GM19455 (cell line): ENCODE measurements around the gene GALR2.
"Not testable (repeated sequence)": the region's sequence is repeated elsewhere in the genome, so short reads cannot be mapped to it uniquely, and the experiment has no call there.

Experiments used
- ATAC-seq: cut with Tn5 transposase; IDR thresholded peaks from one replicate; pipeline ENCODE4 v1.9.1; 2021; ENCODE audit not compliant: unreplicated experiment

The GALR2 gene

GRCh38 chr17:76074390-76075363 lies at the start of gene GALR2:
GALR2 (plus strand) TSS chr17:76074781; CDS start chr17:76074884, 103 bp downstream.
- no peak for ATAC-seq

DNA sequence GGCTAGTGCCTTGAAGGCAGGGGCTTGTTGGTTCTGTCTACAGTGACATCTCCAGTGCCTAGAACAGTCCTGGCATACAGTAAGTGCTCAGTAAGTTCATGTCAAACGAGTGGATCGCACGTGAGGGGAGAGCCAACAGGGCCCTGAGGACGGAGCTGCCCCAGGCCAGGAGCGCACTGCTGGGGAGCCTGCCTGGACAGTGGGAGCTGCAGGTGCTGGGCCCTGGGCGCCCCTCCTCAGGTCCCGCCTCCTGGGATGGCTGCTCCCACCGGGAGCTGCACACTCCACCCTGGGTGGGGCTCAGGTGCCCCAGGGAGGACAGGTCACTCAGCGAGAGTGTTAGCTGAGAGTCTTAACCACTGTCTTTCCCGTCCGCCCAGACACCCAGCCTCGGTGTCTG lies 49.3 kb upstream of the GALR2 start:
- no peak for ATAC-seq

DNA sequence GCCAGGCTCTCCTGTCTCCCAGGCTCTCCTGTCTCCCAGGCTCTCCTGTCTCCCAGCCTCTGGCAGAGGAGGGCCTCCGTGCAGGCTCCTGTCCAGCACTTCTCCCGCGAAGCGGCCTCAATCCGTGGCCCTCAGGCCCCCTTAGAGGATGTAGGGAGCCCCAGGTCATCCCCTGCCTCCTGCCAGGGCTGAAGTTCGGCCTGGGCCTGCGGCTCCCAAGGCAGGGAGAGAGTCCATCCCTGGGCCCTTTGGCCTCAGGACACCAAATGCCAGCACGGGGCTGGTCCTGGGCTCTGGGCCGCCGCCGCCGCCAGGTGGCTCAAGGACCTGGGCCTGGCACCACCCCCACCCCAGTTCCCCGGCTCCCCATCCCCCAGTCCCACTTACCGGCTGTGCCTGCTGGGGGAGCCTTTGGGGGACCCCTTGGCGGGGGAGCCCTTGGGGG lies 47.8 kb upstream of the GALR2 start:
- ATAC-seq, result no peak

GRCh38 chr17:76027159-76027839 lies 47.3 kb upstream of the GALR2 start, which contains the start of gene EVPL:
EVPL (minus strand) TSS chr17:76027306; CDS start chr17:76027198, 108 bp downstream.
- ATAC-seq, result no peak

- ATAC-seq, result no peak
These were observed 42.4 kb upstream of the GALR2 start for GRCh38 chr17:76032073-76032779.

- no peak for ATAC-seq
These were observed 41.8 kb upstream of the GALR2 start for GRCh38 chr17:76032780-76033108.

GRCh38 chr17:76033139-76033538 lies 41.4 kb upstream of the GALR2 start:
- no peak for ATAC-seq

DNA sequence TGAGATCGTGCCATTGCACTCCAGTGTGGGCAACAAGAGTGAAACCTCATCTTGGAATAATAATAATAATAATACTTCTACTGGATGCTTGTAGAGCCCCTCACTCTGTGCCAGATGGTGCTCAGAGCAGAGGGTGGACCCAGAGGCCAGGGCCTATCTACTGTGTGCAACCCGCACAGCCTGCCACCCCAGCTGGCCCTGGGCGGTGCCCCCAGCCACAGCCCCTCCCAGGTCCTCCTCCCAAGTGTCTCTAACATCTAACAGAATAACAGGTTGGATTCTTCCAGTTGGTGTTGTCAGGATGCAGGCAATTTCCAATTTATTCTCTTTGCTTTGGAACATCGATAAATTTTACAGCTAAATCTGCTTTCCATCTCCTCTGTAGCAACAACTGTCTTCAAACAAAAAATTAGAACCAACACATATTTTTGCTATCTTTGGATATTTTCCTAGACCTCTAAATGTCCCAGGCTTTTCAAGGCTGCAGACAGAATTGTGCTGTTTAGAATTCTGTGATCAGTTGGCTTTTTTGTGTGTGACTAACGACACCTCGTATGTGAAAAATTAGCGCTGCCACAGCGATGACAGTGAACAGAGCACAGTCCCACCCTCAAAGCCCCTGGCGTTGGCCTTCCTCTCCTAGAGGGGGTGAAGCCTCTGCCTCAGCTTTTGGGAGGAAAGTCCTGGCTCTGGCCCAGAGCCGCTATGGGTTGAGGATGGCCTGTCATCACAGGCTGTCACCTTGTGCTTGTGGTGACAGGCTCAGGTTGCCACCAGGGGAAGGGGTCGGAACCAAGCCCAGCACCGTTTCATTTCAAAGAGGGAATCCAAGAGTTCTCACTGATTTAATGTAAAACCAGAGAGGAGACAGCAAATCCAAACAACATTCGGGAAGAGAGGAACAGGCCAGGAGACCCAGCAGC lies 39.9 kb upstream of the GALR2 start:
- no peak for ATAC-seq

DNA sequence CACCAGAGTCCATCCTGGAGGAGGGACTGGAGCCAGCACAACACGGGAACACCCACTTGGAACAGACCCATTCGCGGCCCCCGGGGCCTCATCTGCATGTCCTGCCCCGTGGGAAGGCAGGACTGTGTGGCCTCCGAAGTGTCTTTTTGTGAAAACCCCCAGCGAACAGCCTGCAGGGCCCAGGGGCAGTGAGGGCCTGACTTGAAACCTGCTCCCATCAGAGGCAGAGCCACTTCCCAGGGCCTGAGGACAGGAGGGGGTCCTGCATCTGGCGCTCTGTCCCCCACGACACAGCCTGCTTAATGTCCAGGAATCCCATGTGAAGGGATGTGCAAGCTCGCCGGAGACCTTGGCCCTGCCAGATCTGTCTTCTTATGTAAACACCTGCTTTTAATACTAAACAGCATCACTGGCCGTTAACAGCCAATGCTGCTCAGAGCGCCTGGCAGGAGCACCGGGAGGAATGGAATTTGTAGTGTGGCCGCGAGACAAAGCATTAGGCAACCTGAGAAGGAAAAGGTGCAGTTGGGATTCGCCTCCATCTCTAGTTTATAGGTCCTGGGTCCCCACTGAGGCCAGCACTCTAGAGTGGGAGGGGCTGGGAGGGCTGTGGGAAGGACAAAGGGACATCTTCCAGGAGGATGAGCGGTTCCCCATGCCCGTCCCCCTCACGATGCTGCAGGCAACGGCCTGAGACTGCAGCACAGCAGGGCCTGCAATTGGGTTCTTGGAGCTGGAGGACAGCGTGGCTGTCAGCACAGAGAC lies 37.9 kb upstream of the GALR2 start:
- no peak for ATAC-seq

DNA sequence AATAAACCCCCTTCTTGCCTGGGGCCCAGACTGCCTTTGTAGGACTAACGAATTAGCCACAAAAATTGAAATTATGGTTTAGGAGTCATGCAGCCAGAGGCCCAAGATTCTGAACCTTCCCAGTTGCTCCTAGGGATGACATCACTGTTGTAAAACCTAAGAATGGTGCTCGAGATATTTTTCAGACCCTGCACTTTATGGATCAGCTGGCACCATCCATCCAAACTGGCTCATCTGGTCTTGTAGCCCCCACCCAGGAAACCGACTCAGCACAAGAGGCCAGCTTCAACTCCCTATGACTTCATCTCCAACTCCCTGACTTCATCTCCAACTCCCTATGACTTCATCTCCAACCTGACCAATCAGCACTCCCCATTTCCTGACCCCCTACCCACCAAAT lies 36.5 kb upstream of the GALR2 start:
- ATAC-seq, result no peak

GRCh38 chr17:76039121-76039520 lies 35.5 kb upstream of the GALR2 start:
- ATAC-seq, result no peak

- ATAC-seq, result no peak
These were observed 34.2 kb upstream of the GALR2 start for GRCh38 chr17:76040376-76040775.

DNA sequence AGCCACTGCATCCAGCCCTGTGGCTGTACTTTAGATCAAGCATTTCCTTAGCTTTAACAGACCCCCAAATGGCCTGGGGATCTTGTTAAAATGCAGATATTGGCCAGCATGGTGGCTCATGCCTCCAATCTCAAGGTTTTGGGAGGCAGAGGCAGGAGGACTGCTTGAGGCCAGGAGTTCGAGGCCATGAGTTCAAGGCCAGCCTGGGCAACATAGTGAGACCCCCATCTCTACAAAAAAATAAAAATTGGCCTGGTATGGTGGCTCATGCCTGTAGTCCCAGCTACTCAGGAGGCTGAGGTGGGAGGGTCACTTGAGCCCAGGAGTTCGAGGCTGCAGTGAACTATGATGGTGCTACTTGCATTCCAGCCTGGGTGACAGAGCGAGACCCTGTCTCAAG lies 31.7 kb upstream of the GALR2 start:
- not testable (repeated sequence) for ATAC-seq

GRCh38 chr17:76044475-76045007 lies 30.0 kb upstream of the GALR2 start:
- not testable (repeated sequence) for ATAC-seq

DNA sequence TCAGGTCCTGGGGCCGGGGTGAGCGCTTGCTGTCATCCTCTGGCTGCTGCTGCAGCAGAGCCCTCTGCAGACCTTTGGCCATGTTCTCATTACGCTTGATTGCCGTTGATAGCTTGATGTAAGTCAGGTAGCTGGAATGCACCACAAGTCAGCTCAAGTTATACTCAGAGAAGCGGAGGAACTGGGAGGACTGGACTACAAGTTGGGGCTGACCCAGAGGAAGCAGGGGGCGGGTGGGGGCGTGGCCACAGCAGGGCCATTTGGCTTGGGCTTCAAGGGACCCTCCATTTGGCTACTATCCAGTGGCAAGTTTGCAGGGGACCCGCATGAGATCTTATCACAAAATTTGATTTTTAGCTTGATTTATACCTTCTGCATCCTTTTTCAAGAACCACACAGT lies 28.5 kb upstream of the GALR2 start:
- no peak for ATAC-seq

DNA sequence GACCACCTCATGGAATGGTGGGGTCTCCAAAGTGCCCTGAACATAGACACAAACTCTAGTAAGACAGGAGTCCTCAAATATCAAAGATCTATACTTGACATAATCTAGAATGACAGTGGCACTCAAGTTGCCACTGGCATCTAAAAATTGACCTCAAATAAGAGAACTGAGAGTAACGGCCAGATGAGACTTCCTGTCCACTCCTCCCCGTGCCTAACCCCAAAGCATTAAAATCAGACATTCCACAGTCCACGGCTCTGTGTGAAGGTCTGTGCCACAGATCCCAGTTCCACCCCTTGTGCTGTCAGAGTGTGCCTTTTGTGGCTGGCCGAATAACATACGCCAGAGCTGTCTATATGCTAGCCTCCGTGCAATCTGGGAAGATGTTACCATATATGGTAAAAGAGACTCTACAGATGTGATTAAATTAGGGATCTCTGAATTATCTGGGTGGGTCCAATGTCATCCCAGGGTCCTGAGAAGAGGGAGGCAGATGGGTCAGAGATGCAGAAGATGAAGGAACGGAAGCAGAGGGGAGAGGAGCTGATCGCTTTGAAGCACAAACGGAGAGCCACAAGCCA lies 26.5 kb upstream of the GALR2 start:
- no peak for ATAC-seq

DNA sequence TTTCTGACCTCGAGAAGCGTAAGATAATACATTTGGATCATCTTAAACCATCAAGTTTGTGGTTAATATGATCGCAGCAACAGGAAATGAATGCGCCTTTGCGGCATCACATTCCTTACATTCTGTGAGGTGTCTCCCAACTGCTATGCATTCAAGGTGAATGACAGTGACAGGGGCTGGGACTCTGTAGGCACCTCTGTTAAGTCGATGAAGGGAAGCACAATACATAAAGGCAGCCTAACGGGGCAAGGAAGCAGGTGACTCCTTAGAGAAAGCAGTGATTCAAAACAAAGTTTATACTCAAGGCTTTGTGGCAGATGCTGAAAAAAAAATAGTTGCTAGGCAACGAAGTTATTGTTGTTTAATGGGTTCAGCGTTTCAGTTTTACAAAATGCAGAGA lies 25.9 kb upstream of the GALR2 start:
- ATAC-seq, result no peak

DNA sequence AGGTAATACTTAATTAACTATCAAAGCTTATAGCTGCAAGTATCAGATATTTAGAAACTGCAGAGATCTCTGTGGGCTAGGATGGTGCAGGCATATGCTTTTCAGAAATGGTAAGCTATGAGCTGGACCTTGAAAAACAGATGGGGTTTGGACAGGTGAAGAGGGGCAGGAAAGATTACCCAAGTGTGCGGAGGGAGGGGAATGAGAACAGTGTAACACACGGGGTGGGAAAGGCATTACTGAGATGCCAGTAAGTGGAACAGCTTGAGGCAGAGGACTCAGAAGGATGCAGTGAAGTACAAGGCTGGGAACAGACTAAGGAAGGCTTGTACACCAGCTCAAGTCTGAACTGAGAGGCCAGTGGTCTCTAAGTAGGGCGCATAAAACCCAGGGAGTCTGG lies 25.3 kb upstream of the GALR2 start:
- ATAC-seq, result no peak
